Right atrium auricular region (tissue), 2 donors: ENCODE measurements around the gene PHLDB3. TPM values are rescaled to one million over a fixed set of nuclear protein-coding genes. Genes with fewer than 3 reads are reported as not detected.

Experiments used
- DNase-seq: peaks from one replicate; pipeline ENCODE4 v3.0.0-alpha.2; 2019; ENCODE audit warnings: low spot score
- H3K27ac ChIP-seq, 2 donors: fragments of 200-600 bp; sonication (generic); 1 replicate in 1 of 2; 2 replicates in 1 of 2; pipeline ENCODE4 v1.5.1; 2016 to 2019
- H3K27me3 ChIP-seq, 2 donors: fragments of 200-600 bp; sonication (generic); one replicate each; pipeline versions ENCODE4 v1.5.1 to v1.6.0; 2017 to 2019
- H3K36me3 ChIP-seq: fragments of 200-600 bp; sonication (generic); one replicate; pipeline ENCODE4 v1.5.1; 2016
- H3K4me1 ChIP-seq, 2 donors: fragments of 200-600 bp; sonication (generic); one replicate each; pipeline versions ENCODE4 v1.5.1 to v1.6.0; 2017 to 2019
- H3K4me3 ChIP-seq, 2 donors: fragments of 200-600 bp; sonication (generic); 1 replicate in 1 of 2; 2 replicates in 1 of 2; pipeline ENCODE4 v1.5.1; 2017 to 2019; ENCODE audit warnings: mild to moderate bottlenecking in 1 of 2, moderate library complexity in 1 of 2
- H3K9me3 ChIP-seq, 2 donors: fragments of 200-600 bp; sonication (generic); one replicate each; pipeline ENCODE4 v1.5.1; 2019
- total RNA-seq, 2 donors: library from RNA; depleted of rRNA; stranded (reverse); fragments of >200 nt; gene quantifications; one replicate each; pipeline ENCODE4 v1.1.0, GENCODE V29; 2016
- TF ChIP-seq, protein P1 (sequence below), 2 donors: fragments of 200-600 bp; sonication (generic); IDR thresholded peaks; one replicate each; pipeline ENCODE4 v1.5.1; 2019; ENCODE audit warnings: antibody characterized with exemption in 2 of 2

Gene PHLDB3
- total RNA-seq, 2 donors from 2014 or later, result 3.6 to 7.7 TPM

DNA sequence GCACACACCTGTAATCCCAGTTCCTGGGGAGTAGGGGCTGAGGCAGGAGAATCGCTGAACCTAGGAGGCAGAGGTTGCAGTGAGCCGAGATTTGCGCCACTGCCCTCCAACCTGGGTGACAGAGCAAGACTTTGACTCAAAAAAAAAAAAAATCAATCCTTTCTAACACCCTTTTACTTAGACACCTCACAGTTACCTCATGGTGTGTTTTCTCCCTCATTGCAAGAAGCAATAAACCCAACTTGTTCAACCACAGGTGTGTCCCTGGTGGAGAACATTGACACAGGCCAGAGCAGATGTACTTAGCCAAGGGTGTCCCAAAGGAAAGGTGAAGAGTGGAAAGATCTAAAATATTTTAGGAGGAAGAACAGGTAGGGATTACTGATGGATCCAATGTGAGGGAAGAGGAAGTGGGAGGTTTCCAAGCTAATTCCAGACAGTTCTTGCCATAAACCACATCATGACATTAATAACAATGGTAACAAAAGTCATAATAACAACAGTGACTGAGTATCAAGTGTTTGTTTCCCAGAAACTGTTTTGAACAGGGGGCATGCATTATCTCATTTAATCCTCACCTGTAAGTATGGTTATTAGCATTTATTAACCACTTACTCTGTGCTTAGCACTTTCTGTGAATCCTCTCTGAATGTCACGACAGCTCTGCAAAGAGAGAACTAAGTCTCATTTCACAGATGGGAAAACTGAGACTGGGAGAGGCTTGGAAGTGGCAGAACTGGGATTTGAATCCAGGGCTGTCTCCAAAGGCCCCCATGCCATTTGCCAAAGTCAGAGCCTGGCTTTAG, 36.0 kb downstream of the PHLDB3 start:
- no peaks in the 10 kb centered on the region for H3K36me3 ChIP-seq
- TF ChIP-seq, protein P1, sequence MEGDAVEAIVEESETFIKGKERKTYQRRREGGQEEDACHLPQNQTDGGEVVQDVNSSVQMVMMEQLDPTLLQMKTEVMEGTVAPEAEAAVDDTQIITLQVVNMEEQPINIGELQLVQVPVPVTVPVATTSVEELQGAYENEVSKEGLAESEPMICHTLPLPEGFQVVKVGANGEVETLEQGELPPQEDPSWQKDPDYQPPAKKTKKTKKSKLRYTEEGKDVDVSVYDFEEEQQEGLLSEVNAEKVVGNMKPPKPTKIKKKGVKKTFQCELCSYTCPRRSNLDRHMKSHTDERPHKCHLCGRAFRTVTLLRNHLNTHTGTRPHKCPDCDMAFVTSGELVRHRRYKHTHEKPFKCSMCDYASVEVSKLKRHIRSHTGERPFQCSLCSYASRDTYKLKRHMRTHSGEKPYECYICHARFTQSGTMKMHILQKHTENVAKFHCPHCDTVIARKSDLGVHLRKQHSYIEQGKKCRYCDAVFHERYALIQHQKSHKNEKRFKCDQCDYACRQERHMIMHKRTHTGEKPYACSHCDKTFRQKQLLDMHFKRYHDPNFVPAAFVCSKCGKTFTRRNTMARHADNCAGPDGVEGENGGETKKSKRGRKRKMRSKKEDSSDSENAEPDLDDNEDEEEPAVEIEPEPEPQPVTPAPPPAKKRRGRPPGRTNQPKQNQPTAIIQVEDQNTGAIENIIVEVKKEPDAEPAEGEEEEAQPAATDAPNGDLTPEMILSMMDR (IDR thresholded peaks at IDR 0.05), result no peak
- no peak for DNase-seq
- peaks cover 0 to 11% of the 10 kb centered on the region in 2 donors for H3K4me1 ChIP-seq
- H3K27ac ChIP-seq, result no peak overlapping the region
- no peaks in the 10 kb centered on the region for H3K9me3 ChIP-seq
- H3K4me3 ChIP-seq, result no peak overlapping the region
- no peaks in the 10 kb centered on the region for H3K27me3 ChIP-seq

DNA sequence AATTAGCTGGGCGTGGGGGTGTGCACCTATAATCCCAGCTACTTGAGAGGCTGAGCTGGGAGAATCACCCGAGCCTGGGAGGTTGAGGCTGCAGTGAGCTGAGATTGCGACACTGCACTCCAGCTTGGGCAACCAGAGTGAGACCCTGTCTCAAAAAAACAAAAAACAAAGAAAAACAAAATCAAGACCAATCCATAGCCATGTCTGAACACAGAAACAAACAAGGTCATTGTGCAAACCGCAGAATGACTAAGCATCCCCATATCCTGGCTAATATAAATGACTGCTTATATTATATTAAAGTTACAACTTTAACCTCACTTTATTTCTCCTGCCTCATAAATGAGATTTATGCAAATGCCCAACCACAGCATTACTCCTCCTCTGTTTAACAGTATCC, 36.8 kb downstream of the PHLDB3 start:
- no peaks in the 10 kb centered on the region for H3K27me3 ChIP-seq
- H3K36me3 ChIP-seq, result no peaks in the 10 kb centered on the region
- no peak overlapping the region for H3K4me3 ChIP-seq
- no peak for DNase-seq
- peaks cover 0 to 15% of the 10 kb centered on the region in 2 donors for H3K4me1 ChIP-seq
- H3K27ac ChIP-seq, result no peak overlapping the region
- H3K9me3 ChIP-seq, result no peaks in the 10 kb centered on the region
- TF ChIP-seq, protein P1 (IDR thresholded peaks at IDR 0.05), result no peak

DNA sequence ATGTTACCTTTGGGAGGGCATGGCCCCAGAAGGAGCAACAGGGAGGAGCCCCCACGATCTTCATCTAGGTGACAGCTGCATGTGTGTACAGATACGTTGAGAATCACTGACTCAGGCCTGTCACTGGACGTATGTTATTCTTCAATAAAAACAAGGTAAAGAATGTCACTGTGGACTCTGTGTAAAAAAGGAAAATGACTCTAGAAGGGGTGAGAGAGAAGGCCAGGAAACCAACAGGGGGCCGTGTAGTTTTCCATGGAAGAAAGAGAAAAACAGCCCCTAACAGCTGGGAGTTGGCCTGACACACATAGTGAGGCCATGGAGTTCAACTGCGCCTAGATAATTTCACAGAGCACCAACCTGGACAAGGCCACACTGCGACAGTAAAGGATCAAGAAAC, 37.3 kb downstream of the PHLDB3 start:
- Histone ChIP-seq H3K36me3 (no peaks in the 10 kb centered on the region), H3K27ac (no peak overlapping the region), H3K27me3 (no peaks in the 10 kb centered on the region), H3K4me3 (no peak overlapping the region), H3K9me3 (no peaks in the 10 kb centered on the region), H3K4me1 (peaks cover 0 to 16% of the 10 kb centered on the region in 2 donors)
- no peak for DNase-seq
- TF ChIP-seq, protein P1 (IDR thresholded peaks at IDR 0.05), result no peak

DNA sequence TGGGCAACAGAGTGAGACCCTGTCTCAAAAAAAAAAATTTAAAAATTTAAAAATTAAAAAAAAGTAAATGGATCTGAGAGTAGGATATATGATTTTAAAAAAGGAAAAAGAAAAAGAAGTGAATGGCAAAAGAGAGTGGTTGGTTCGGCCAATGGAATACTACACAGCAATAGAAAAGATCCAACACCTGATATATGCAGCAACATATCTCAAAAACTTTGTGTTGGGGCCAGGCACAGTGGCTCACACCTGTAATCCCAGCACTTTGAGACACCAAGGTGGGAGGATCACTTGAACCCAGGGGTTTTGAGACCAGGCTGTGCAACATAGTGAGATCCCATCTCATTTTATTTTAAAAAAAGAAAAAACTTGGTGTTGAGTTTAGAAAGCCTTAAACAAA, 37.8 kb downstream of the PHLDB3 start:
- Histone ChIP-seq H3K36me3 (no peaks in the 10 kb centered on the region), H3K4me1 (peaks cover 0 to 16% of the 10 kb centered on the region in 2 donors), H3K27me3 (no peaks in the 10 kb centered on the region), H3K27ac (no peak overlapping the region), H3K9me3 (no peaks in the 10 kb centered on the region), H3K4me3 (no peak overlapping the region)
- TF ChIP-seq, protein P1 (IDR thresholded peaks at IDR 0.05), result no peak
- no peak for DNase-seq

DNA sequence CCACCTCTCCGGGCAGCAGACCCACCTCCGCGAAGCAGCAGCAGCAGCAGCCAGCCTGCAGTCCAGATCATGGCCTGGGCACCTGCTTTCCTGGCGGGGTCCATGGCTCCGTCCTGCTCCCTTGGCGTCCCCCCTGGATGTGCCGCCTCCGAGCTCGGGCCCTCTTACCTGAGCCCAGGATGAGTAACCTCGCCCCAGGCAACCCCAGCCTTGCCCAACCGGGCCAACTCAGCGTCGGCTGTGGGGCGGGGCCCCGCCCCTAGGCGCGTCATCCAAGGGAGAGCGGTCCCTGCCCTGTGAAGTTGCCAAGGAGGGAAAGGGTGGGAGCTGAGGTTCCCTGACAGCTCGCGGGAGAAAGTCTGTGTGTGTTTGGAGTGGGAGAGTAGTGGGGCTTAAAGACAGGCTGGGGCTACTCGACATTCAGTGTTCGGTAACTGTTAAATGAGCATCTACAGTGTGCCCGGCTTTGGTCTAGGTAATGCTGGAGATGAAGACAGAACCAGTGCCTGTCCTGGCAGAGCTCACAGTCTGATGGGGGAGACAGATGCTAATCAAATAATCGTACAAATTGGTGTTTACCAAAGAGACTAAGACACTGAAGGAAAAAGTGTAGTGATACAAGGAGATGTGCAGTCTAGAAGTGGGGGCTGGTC, 39.0 kb downstream of the PHLDB3 start, which contains the start of gene LYPD3:
Gene LYPD3, minus strand, starts transcription at position 141 of the 653 bp plus-strand sequence. Its CDS starts 37 bp downstream, at position 104.
- no peak for DNase-seq
- Histone ChIP-seq H3K27ac (peak within 1 kb of the TSS; percentile 78 to 83), H3K9me3 (no peaks in the 10 kb centered on the region), H3K27me3 (no peaks in the 10 kb centered on the region), H3K36me3 (no peaks in the 10 kb centered on the region), H3K4me1 (peaks cover 0 to 16% of the 10 kb centered on the region in 2 donors), H3K4me3 (peak within 1 kb of the TSS; percentile 51 to 72)
- TF ChIP-seq, protein P1 (IDR thresholded peaks at IDR 0.05), result no peak
